ENCODE measurements around the gene SGMS2. TPM values are rescaled to one million over a fixed set of nuclear protein-coding genes. Genes with fewer than 3 reads are reported as not detected.
A peak's percentile ranks its signal among the peaks of the same experiment; 100 is the strongest.

Gene SGMS2
- total RNA-seq, 1 experiment from 2014 or later, result 77.8 TPM

DNA sequence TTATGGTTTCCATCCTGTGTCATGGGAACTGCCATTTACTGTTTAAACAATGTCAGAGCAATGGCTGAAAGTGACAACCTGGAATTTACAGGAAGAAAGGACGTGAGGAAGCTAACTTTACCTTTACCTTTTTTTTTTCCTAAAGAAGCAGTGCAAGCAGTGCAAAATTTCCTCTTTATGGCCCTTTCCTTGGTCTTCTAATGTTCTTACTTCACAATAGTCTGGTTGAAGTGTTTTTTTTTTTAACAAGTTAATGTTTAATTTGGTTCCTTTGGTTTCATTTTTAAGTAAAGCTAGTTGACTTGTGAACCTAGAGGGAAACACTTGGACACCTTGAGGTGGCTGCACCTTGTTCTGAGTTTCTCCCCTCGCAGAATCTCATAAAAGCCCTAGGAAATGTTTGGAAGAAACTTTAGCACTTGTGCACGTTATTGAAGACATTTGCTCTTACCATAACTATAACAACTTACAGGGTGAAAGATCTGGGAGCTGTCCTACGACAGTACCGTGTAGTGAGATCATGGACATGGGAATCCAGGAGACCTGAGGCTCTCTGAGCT is 1.8 kb downstream of the SGMS2 start:
- Mint-ChIP-seq H3K4me1 (ENCODE audit: insufficient read depth, unreplicated experiment) (peaks cover 40% of the 10 kb centered on the region), H3K27me3 (ENCODE audit: insufficient read depth, unreplicated experiment) (no peaks in the 10 kb centered on the region), H3K27ac (ENCODE audit: low read depth, unreplicated experiment) (peak overlapping the region; percentile 100), H3K36me3 (ENCODE audit: insufficient read depth, unreplicated experiment) (no peaks in the 10 kb centered on the region), H3K4me3 (ENCODE audit: unreplicated experiment) (peak overlapping the region; percentile 94), H3K9me3 (ENCODE audit: unreplicated experiment) (no peaks in the 10 kb centered on the region)
- DNase-seq (ENCODE audit: unreplicated experiment), result peak; percentile 42
- BruUV-seq (replicated peaks), result no TSS peak
- TF ChIP-seq CTCF (IDR thresholded peaks at IDR 0.05; ENCODE audit: unreplicated experiment), result no peak
- ChIA-PET CTCF (interaction anchor here (0.7 to 3.4 kb wide), 9 partner anchors 15 to 86 kb away, joined by 3 to 14 read pairs (median 4); no protein-coding TSS in a partner anchor), POLR2A (interaction anchor here (0.6 to 16.6 kb wide), 24 partner anchors 9 to 1597 kb away, joined by 3 to 373 read pairs (median 4); partner anchors contain the start of genes CYP2U1, HADH, PAPSS1 and RPL34)
- intact Hi-C loops (cut with micrococcal nuclease), result no loop called here

- Mint-ChIP-seq H3K4me3 (ENCODE audit: unreplicated experiment) (peak overlapping the region; percentile 94), H3K9me3 (ENCODE audit: unreplicated experiment) (no peaks in the 10 kb centered on the region), H3K27me3 (ENCODE audit: insufficient read depth, unreplicated experiment) (no peaks in the 10 kb centered on the region), H3K27ac (ENCODE audit: low read depth, unreplicated experiment) (peak overlapping the region; percentile 100), H3K4me1 (ENCODE audit: insufficient read depth, unreplicated experiment) (peaks cover 39% of the 10 kb centered on the region), H3K36me3 (ENCODE audit: insufficient read depth, unreplicated experiment) (no peaks in the 10 kb centered on the region)
- no peak for DNase-seq (ENCODE audit: unreplicated experiment)
- CTCF ChIA-PET, result interaction anchor here (1.0 to 3.4 kb wide), 5 partner anchors 8 to 84 kb away, joined by 4 to 14 read pairs (median 7); no protein-coding TSS in a partner anchor
- BruUV-seq (replicated peaks), result no TSS peak
- intact Hi-C loops (cut with micrococcal nuclease), result no loop called here
- POLR2A ChIA-PET, result interaction anchor here (0.5 to 16.6 kb wide), 14 partner anchors 7 to 792 kb away, joined by 3 to 373 read pairs (median 6); partner anchors contain the start of genes HADH, PAPSS1 and RPL34
- TF ChIP-seq CTCF (IDR thresholded peaks at IDR 0.05; ENCODE audit: unreplicated experiment), result no peak
These were observed 3.8 kb downstream of the SGMS2 start for GRCh38 chr4:107828315-107829090.

DNA sequence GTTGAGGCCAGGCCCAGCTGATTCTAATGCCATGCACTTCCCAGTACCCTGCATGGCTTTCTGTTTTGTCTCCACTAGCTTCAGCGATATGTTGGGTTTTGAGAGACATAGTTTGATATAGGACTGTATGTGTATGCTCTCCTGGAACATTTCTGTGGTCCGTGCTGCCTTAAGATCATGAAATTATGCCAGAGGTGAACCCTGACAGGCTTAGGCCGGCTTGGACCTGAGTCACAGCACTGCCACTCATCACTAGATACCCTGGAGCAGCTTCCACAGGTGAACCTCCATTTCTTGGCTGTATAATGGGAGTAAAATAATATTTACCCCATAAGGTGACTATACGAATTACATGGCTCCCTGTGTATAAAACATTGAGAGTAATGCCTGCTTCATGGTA is 6.4 kb downstream of the SGMS2 start:
- BruUV-seq (replicated peaks), result no TSS peak
- peaks cover 44% of the 10 kb centered on the region for H3K4me1 Mint-ChIP-seq (ENCODE audit: insufficient read depth, unreplicated experiment)
- no peaks in the 10 kb centered on the region for H3K36me3 Mint-ChIP-seq (ENCODE audit: insufficient read depth, unreplicated experiment)
- H3K27me3 Mint-ChIP-seq (ENCODE audit: insufficient read depth, unreplicated experiment), result no peaks in the 10 kb centered on the region
- H3K27ac Mint-ChIP-seq (ENCODE audit: low read depth, unreplicated experiment), result peak overlapping the region; percentile 35
- CTCF ChIA-PET, result interaction anchor here (0.6 to 1.6 kb wide), 6 partner anchors 52 to 94 kb away, joined by 3 to 7 read pairs (median 3); no protein-coding TSS in a partner anchor
- intact Hi-C loops (cut with micrococcal nuclease), result no loop called here
- H3K4me3 Mint-ChIP-seq (ENCODE audit: unreplicated experiment), result no peak overlapping the region
- H3K9me3 Mint-ChIP-seq (ENCODE audit: unreplicated experiment), result no peaks in the 10 kb centered on the region
- DNase-seq (ENCODE audit: unreplicated experiment), result peak; percentile 59
- POLR2A ChIA-PET, result interaction anchor here (14.2 to 16.6 kb wide), 2 partner anchors 32 to 66 kb away, joined by 248 to 373 read pairs; no protein-coding TSS in a partner anchor
- TF ChIP-seq CTCF (IDR thresholded peaks at IDR 0.05; ENCODE audit: unreplicated experiment), result no peak

GRCh38 chr4:107832275-107832807 is 7.6 kb downstream of the SGMS2 start:
- CTCF ChIA-PET, result interaction anchor here (0.6 to 1.3 kb wide), 6 partner anchors 9 to 84 kb away, joined by 3 read pairs; no protein-coding TSS in a partner anchor
- peaks cover 36% of the 10 kb centered on the region for H3K4me1 Mint-ChIP-seq (ENCODE audit: insufficient read depth, unreplicated experiment)
- no peak for TF ChIP-seq CTCF (IDR thresholded peaks at IDR 0.05; ENCODE audit: unreplicated experiment)
- BruUV-seq (replicated peaks), result no TSS peak
- no peak overlapping the region for H3K4me3 Mint-ChIP-seq (ENCODE audit: unreplicated experiment)
- no peaks in the 10 kb centered on the region for H3K27me3 Mint-ChIP-seq (ENCODE audit: insufficient read depth, unreplicated experiment)
- H3K9me3 Mint-ChIP-seq (ENCODE audit: unreplicated experiment), result no peaks in the 10 kb centered on the region
- no peak overlapping the region for H3K27ac Mint-ChIP-seq (ENCODE audit: low read depth, unreplicated experiment)
- intact Hi-C loops (cut with micrococcal nuclease), result no loop called here
- DNase-seq (ENCODE audit: unreplicated experiment), result no peak
- POLR2A ChIA-PET, result interaction anchor here (14.2 to 16.6 kb wide), 2 partner anchors 31 to 65 kb away, joined by 248 to 373 read pairs; no protein-coding TSS in a partner anchor
- no peaks in the 10 kb centered on the region for H3K36me3 Mint-ChIP-seq (ENCODE audit: insufficient read depth, unreplicated experiment)

Data from MCF 10A (cell line).